NT2/D1 (cell line): ENCODE results near the gene TKFC.

ENCODE experiments used
- DNase-seq: peaks from one replicate; pipeline ENCODE4 v3.0.0-alpha.2; 2011; ENCODE audit warnings: low read depth, low spot score
- H3K27me3 ChIP-seq: 2 replicates; pipeline ENCODE4 v1.6.0; 2011; ENCODE audit warnings: mild to moderate bottlenecking; ENCODE audit not compliant: insufficient read length, insufficient read depth
- H3K36me3 ChIP-seq: 2 replicates; pipeline ENCODE4 v1.6.1; 2011; ENCODE audit warnings: mild to moderate bottlenecking, low read length, mixed read lengths; ENCODE audit not compliant: insufficient read depth, insufficient read length
- H3K4me1 ChIP-seq: 2 replicates; pipeline ENCODE4 v1.5.1; 2011; ENCODE audit not compliant: insufficient read depth, insufficient read length
- H3K4me3 ChIP-seq: 2 replicates; pipeline ENCODE4 v1.5.1; 2011; ENCODE audit warnings: low read depth; ENCODE audit not compliant: insufficient read length
- H3K9ac ChIP-seq: 2 replicates; pipeline ENCODE4 v1.6.0; 2011; ENCODE audit warnings: low read depth; ENCODE audit not compliant: insufficient read length
- H3K9me3 ChIP-seq: 2 replicates; pipeline ENCODE4 v1.5.1; 2011; ENCODE audit warnings: mild to moderate bottlenecking, low read length; ENCODE audit not compliant: insufficient read depth
- SUZ12 ChIP-seq: IDR thresholded peaks from 2 replicates; pipeline ENCODE4 v1.6.1; 2011; ENCODE audit not compliant: insufficient read length, insufficient read depth; ENCODE audit errors: extremely low read depth
- YY1 ChIP-seq: IDR thresholded peaks from 2 replicates; pipeline ENCODE4 v1.6.1; 2011; ENCODE audit not compliant: insufficient read length, insufficient read depth
- ZNF274 ChIP-seq: IDR thresholded peaks from 2 replicates; pipeline ENCODE4 v1.6.1; 2011; ENCODE audit warnings: mild to moderate bottlenecking, low read depth, low read length

TKFC gene

GRCh38 chr11:61306221-61306620 lies 26.8 kb upstream of the TKFC start:
- Histone ChIP-seq H3K27me3 (no peaks in the 10 kb centered on the region), H3K9me3 (no peaks in the 10 kb centered on the region), H3K36me3 (peaks cover 97% of the 10 kb centered on the region), H3K4me1 (no peaks in the 10 kb centered on the region), H3K4me3 (no peak overlapping the region), H3K9ac (no peak overlapping the region)
- DNase-seq, result no peak
- TF ChIP-seq ZNF274 (no peak), YY1 (no peak), SUZ12 (no peak)

GRCh38 chr11:61307354-61307753 lies 25.7 kb upstream of the TKFC start:
- Histone ChIP-seq H3K36me3 (peaks cover 97% of the 10 kb centered on the region), H3K4me3 (no peak overlapping the region)
- TF ChIP-seq SUZ12 (no peak), ZNF274 (no peak), YY1 (no peak)

GRCh38 chr11:61309141-61309540 lies 23.9 kb upstream of the TKFC start:
- Histone ChIP-seq H3K9me3 (no peaks in the 10 kb centered on the region), H3K4me3 (no peak overlapping the region), H3K9ac (no peak overlapping the region), H3K4me1 (no peaks in the 10 kb centered on the region), H3K27me3 (no peaks in the 10 kb centered on the region), H3K36me3 (peaks cover 95% of the 10 kb centered on the region)
- DNase-seq, result no peak
- no peak for TF ChIP-seq YY1
- no peak for TF ChIP-seq SUZ12
- no peak for TF ChIP-seq ZNF274

More at GRCh38 chr11:61307354-61307753, 25.7 kb upstream of the TKFC start:
- DNase-seq, result no peak
- Histone ChIP-seq H3K27me3 (no peaks in the 10 kb centered on the region), H3K9ac (no peak overlapping the region), H3K9me3 (no peaks in the 10 kb centered on the region), H3K4me1 (no peaks in the 10 kb centered on the region)

- H3K36me3 ChIP-seq, result peaks cover 97% of the 10 kb centered on the region
- DNase-seq, result no peak
- no peak for TF ChIP-seq ZNF274
- no peak for TF ChIP-seq SUZ12
- no peak for TF ChIP-seq YY1
These were observed 23.3 kb upstream of the TKFC start for GRCh38 chr11:61309739-61310138.

GRCh38 chr11:61310749-61311148 lies 22.3 kb upstream of the TKFC start:
- no peak overlapping the region for H3K4me3 ChIP-seq
- TF ChIP-seq SUZ12, result no peak
- TF ChIP-seq ZNF274, result no peak
- no peak for TF ChIP-seq YY1

More at GRCh38 chr11:61309739-61310138, 23.3 kb upstream of the TKFC start:
- Histone ChIP-seq H3K27me3 (no peaks in the 10 kb centered on the region), H3K9ac (no peak overlapping the region), H3K4me3 (no peak overlapping the region), H3K9me3 (no peaks in the 10 kb centered on the region), H3K4me1 (no peaks in the 10 kb centered on the region)

GRCh38 chr11:61315260-61315659 lies 17.8 kb upstream of the TKFC start:
- no peak overlapping the region for H3K9ac ChIP-seq
- no peaks in the 10 kb centered on the region for H3K27me3 ChIP-seq
- no peak for DNase-seq
- H3K4me3 ChIP-seq, result no peak overlapping the region
- no peaks in the 10 kb centered on the region for H3K4me1 ChIP-seq
- no peaks in the 10 kb centered on the region for H3K9me3 ChIP-seq
- peaks cover 87% of the 10 kb centered on the region for H3K36me3 ChIP-seq
- TF ChIP-seq SUZ12 (no peak), YY1 (no peak), ZNF274 (no peak)

More at GRCh38 chr11:61310749-61311148, 22.3 kb upstream of the TKFC start:
- H3K9ac ChIP-seq, result no peak overlapping the region
- DNase-seq, result no peak
- no peaks in the 10 kb centered on the region for H3K27me3 ChIP-seq
- H3K9me3 ChIP-seq, result no peaks in the 10 kb centered on the region
- H3K36me3 ChIP-seq, result peaks cover 98% of the 10 kb centered on the region
- no peaks in the 10 kb centered on the region for H3K4me1 ChIP-seq

- Histone ChIP-seq H3K9ac (no peak overlapping the region), H3K4me3 (no peak overlapping the region), H3K4me1 (peaks cover 5% of the 10 kb centered on the region), H3K36me3 (peaks cover 91% of the 10 kb centered on the region), H3K27me3 (no peaks in the 10 kb centered on the region), H3K9me3 (no peaks in the 10 kb centered on the region)
- no peak for TF ChIP-seq ZNF274
- no peak for TF ChIP-seq YY1
- no peak for TF ChIP-seq SUZ12
- no peak for DNase-seq
These were observed 7.2 kb upstream of the TKFC start for GRCh38 chr11:61325649-61326414.
